Caco-2 (cell line): ENCODE data around the gene PDIA5. TPM values are rescaled to one million over a fixed set of nuclear protein-coding genes. Genes with fewer than 3 reads are reported as not detected.

Experiments used
- BruUV-seq: library from RNA; stranded (reverse); fragments of 400-500 nt; replicated peaks from 2 replicates; lab custom pipeline; 2021; lab: Mats Ljungman, UMichigan
- CTCF ChIA-PET: fragments of 300-600 bp; sonication (Branson Sonifier 250); formaldehyde crosslinking; loops from one replicate; lab custom pipeline; 2022; ENCODE audit warnings: antibody characterized with exemption; lab: Charles Lee
- POLR2A ChIA-PET: fragments of 300-600 bp; sonication (Branson Sonifier 250); formaldehyde crosslinking; loops from one replicate; lab custom pipeline; 2022; ENCODE audit warnings: antibody characterized with exemption; lab: Charles Lee
- DNase-seq, 2 experiments: peaks; one replicate each; pipeline versions ENCODE4 v3.0.0 to v3.0.0-alpha.2; 2020 to 2022
- H3K27me3 ChIP-seq: replicated peaks from 2 replicates; pipeline ENCODE4 v1.6.0; 2011; ENCODE audit warnings: low read length; ENCODE audit not compliant: control insufficient read depth, insufficient read depth
- H3K36me3 ChIP-seq: 2 replicates; pipeline ENCODE4 v1.5.1; 2011; ENCODE audit warnings: low read length; ENCODE audit not compliant: control insufficient read depth, insufficient read depth
- H3K4me1 ChIP-seq: fragments of 250-450 bp; sonication (Bioruptor Pico); 2 replicates; pipeline ENCODE4 v1.5.1; 2020; ENCODE audit warnings: mild to moderate bottlenecking
- H3K4me3 ChIP-seq: 2 replicates; pipeline ENCODE4 v1.5.1; 2011; ENCODE audit warnings: low read depth, mild to moderate bottlenecking, control low read depth, low read length
- H3K9me3 ChIP-seq: fragments of 250-450 bp; sonication (Bioruptor Pico); 2 replicates; pipeline ENCODE4 v1.5.1; 2020; ENCODE audit warnings: mild to moderate bottlenecking, moderate library complexity
- H3K27ac Mint-ChIP-seq: one replicate; pipeline ENCODE4 v1.8.0; 2022; ENCODE audit warnings: mixed read lengths; ENCODE audit not compliant: unreplicated experiment
- H3K27me3 Mint-ChIP-seq: one replicate; pipeline ENCODE4 v1.8.0; 2022; ENCODE audit warnings: mixed read lengths; ENCODE audit not compliant: insufficient read depth, unreplicated experiment
- H3K36me3 Mint-ChIP-seq: one replicate; pipeline ENCODE4 v1.8.0; 2022; ENCODE audit warnings: mild to moderate bottlenecking, mixed read lengths; ENCODE audit not compliant: insufficient read depth, unreplicated experiment
- H3K4me1 Mint-ChIP-seq: one replicate; pipeline ENCODE4 v1.8.0; 2022; ENCODE audit warnings: low read depth, mixed read lengths; ENCODE audit not compliant: unreplicated experiment
- H3K4me3 Mint-ChIP-seq: one replicate; pipeline ENCODE4 v1.8.0; 2022; ENCODE audit warnings: mild to moderate bottlenecking, moderate library complexity, mixed read lengths; ENCODE audit not compliant: unreplicated experiment
- H3K9me3 Mint-ChIP-seq: one replicate; pipeline ENCODE4 v1.8.0; 2022; ENCODE audit warnings: mixed read lengths; ENCODE audit not compliant: unreplicated experiment
- CTCF ChIP-seq, 2 experiments: fragments of 200-600 bp in 1 of 2; IDR thresholded peaks; 1 replicate in 1 of 2; 2 replicates in 1 of 2; pipeline versions ENCODE4 v1.5.1 to v1.8.0; 2011 to 2022; ENCODE audit warnings: antibody characterized with exemption in 1 of 2, control low read depth in 1 of 2, inconsistent platforms in 1 of 2, low read depth in 1 of 2, low read length in 1 of 2, mild to moderate bottlenecking in 1 of 2, moderate library complexity in 1 of 2; ENCODE audit not compliant: insufficient read depth in 1 of 2, severe bottlenecking in 1 of 2, unreplicated experiment in 1 of 2
- intact Hi-C: fragments of 100-400 bp; cut with micrococcal nuclease; formaldehyde crosslinking; loops from one replicate; pipeline ENCODE4 v1.10.0; 2022; ENCODE audit not compliant: unreplicated experiment
- total RNA-seq: library from RNA; stranded (reverse); gene quantifications from 2 replicates; pipeline ENCODE4 v1.2.3, GENCODE V29; 2022

The PDIA5 gene
- total RNA-seq, 1 experiment from 2014 or later = 48.2 TPM

GRCh38 chr3:123019591-123019990 is 47.2 kb upstream of the PDIA5 start:
- Mint-ChIP-seq H3K27ac (no peak overlapping the region), H3K4me1 (no peaks in the 10 kb centered on the region), H3K9me3 (no peaks in the 10 kb centered on the region), H3K4me3 (no peak overlapping the region), H3K27me3 (peaks cover 6% of the 10 kb centered on the region), H3K36me3 (no peaks in the 10 kb centered on the region)
- POLR2A ChIA-PET = no interaction called here
- intact Hi-C loops = no loop called here
- Histone ChIP-seq H3K27me3 (no peaks in the 10 kb centered on the region; the same call in 1 of the 2 replicates), H3K4me1 (no peaks in the 10 kb centered on the region), H3K36me3 (no peaks in the 10 kb centered on the region), H3K4me3 (no peak overlapping the region), H3K9me3 (no peaks in the 10 kb centered on the region)
- TF ChIP-seq CTCF (IDR thresholded peaks at IDR 0.05; ENCODE audit: insufficient read depth in 1 of 2, low read depth in 1 of 2, low read length in 1 of 2, severe bottlenecking in 1 of 2, unreplicated experiment in 1 of 2) = no peak
- BruUV-seq = no TSS peak
- CTCF ChIA-PET = no interaction called here
- no peak for DNase-seq

GRCh38 chr3:123020709-123021108 is 46.1 kb upstream of the PDIA5 start:
- intact Hi-C loops = loop anchor here (10.0 kb wide), 1 partner anchor 326 kb away; no protein-coding TSS in a partner anchor
- H3K4me3 Mint-ChIP-seq = no peak overlapping the region
- peaks cover 3% of the 10 kb centered on the region for H3K27me3 ChIP-seq
- DNase-seq = no peak
- no peaks in the 10 kb centered on the region for H3K36me3 Mint-ChIP-seq
- TF ChIP-seq CTCF (IDR thresholded peaks at IDR 0.05; ENCODE audit: insufficient read depth in 1 of 2, low read depth in 1 of 2, low read length in 1 of 2, severe bottlenecking in 1 of 2, unreplicated experiment in 1 of 2) = no peak
- CTCF ChIA-PET = interaction anchor here (0.8 kb wide), 1 partner anchor 11 kb away, joined by 3 read pairs; no protein-coding TSS in a partner anchor
- H3K27ac Mint-ChIP-seq = no peak overlapping the region
- H3K4me1 ChIP-seq = no peaks in the 10 kb centered on the region
- H3K9me3 ChIP-seq = no peaks in the 10 kb centered on the region
- peaks cover 8% of the 10 kb centered on the region for H3K27me3 Mint-ChIP-seq
- BruUV-seq = no TSS peak
- POLR2A ChIA-PET = no interaction called here
- H3K9me3 Mint-ChIP-seq = no peaks in the 10 kb centered on the region
- no peaks in the 10 kb centered on the region for H3K36me3 ChIP-seq
- H3K4me3 ChIP-seq = no peak overlapping the region
- H3K4me1 Mint-ChIP-seq = no peaks in the 10 kb centered on the region

GRCh38 chr3:123021388-123021787 is 45.4 kb upstream of the PDIA5 start:
- no peak overlapping the region for H3K4me3 ChIP-seq

More at GRCh38 chr3:123021388-123021787, 45.4 kb upstream of the PDIA5 start:
- Histone ChIP-seq H3K9me3 (no peaks in the 10 kb centered on the region), H3K4me1 (no peaks in the 10 kb centered on the region), H3K27me3 (peaks cover 3% of the 10 kb centered on the region), H3K36me3 (no peaks in the 10 kb centered on the region)
- Mint-ChIP-seq H3K4me3 (no peak overlapping the region), H3K9me3 (no peaks in the 10 kb centered on the region), H3K4me1 (no peaks in the 10 kb centered on the region), H3K27ac (no peak overlapping the region), H3K36me3 (no peaks in the 10 kb centered on the region), H3K27me3 (peaks cover 11% of the 10 kb centered on the region)
- BruUV-seq = no TSS peak
- intact Hi-C loops = loop anchor here (10.0 kb wide), 1 partner anchor 327 kb away; no protein-coding TSS in a partner anchor
- ChIA-PET CTCF (interaction anchor here (0.8 kb wide), 1 partner anchor 10 kb away, joined by 3 read pairs; no protein-coding TSS in a partner anchor), POLR2A (no interaction called here)
- no peak for TF ChIP-seq CTCF (IDR thresholded peaks at IDR 0.05; ENCODE audit: insufficient read depth in 1 of 2, low read depth in 1 of 2, low read length in 1 of 2, severe bottlenecking in 1 of 2, unreplicated experiment in 1 of 2)
- DNase-seq = no peak
